Hepatocyte (in vitro differentiated cells): ENCODE results near the gene KIF18B. TPM values are rescaled to one million over a fixed set of nuclear protein-coding genes. Genes with fewer than 3 reads are reported as not detected.

Experiments
- DNase-seq: peaks from one replicate; pipeline ENCODE4 v3.0.0-alpha.2; 2016; ENCODE audit warnings: low spot score
- H2AFZ ChIP-seq: fragments of 200-600 bp; sonication (generic); 2 replicates; pipeline ENCODE4 v1.6.0; 2016; ENCODE audit warnings: antibody characterized with exemption, mild to moderate bottlenecking
- H3K27ac ChIP-seq: fragments of 200-600 bp; sonication (generic); 2 replicates; pipeline ENCODE4 v1.5.1; 2016; ENCODE audit warnings: mild to moderate bottlenecking
- H3K27me3 ChIP-seq: fragments of 200-600 bp; sonication (generic); 2 replicates; pipeline ENCODE4 v1.6.1; 2016
- H3K36me3 ChIP-seq: fragments of 200-600 bp; sonication (generic); replicated peaks from 2 replicates; pipeline ENCODE4 v1.5.1; 2016; ENCODE audit warnings: low read depth; ENCODE audit not compliant: insufficient read depth
- H3K4me1 ChIP-seq: fragments of 200-600 bp; sonication (generic); 2 replicates; pipeline ENCODE4 v1.5.1; 2016; ENCODE audit warnings: mild to moderate bottlenecking, moderate library complexity; ENCODE audit not compliant: insufficient read depth
- H3K4me2 ChIP-seq: fragments of 200-600 bp; sonication (generic); 2 replicates; pipeline ENCODE4 v1.6.0; 2016
- H3K4me3 ChIP-seq: fragments of 200-600 bp; sonication (generic); 2 replicates; pipeline ENCODE4 v1.5.1; 2016; ENCODE audit warnings: mild to moderate bottlenecking
- H3K79me2 ChIP-seq: fragments of 200-600 bp; sonication (generic); 2 replicates; pipeline ENCODE4 v1.6.0; 2017; ENCODE audit warnings: mild to moderate bottlenecking
- H3K9me2 ChIP-seq: fragments of 200-600 bp; sonication (generic); replicated peaks from 2 replicates; pipeline ENCODE4 v1.6.0; 2017; ENCODE audit warnings: mild to moderate bottlenecking; ENCODE audit not compliant: insufficient read depth
- H3K9me3 ChIP-seq: fragments of 200-600 bp; sonication (generic); 2 replicates; pipeline ENCODE4 v1.5.1; 2016; ENCODE audit warnings: low read depth, mild to moderate bottlenecking
- H4K20me1 ChIP-seq: fragments of 200-600 bp; sonication (generic); 2 replicates; pipeline ENCODE4 v1.6.0; 2016; ENCODE audit warnings: mild to moderate bottlenecking; ENCODE audit not compliant: insufficient read depth, poor library complexity, severe bottlenecking
- EZH2 ChIP-seq: fragments of 200-600 bp; sonication (generic); IDR thresholded peaks from 2 replicates; pipeline ENCODE4 v1.6.1; 2016; ENCODE audit warnings: antibody characterized with exemption, mild to moderate bottlenecking, borderline replicate concordance
- EZH2phosphoT487 ChIP-seq: fragments of 200-600 bp; sonication (generic); IDR thresholded peaks from one replicate; pipeline ENCODE4 v1.6.1; 2018; ENCODE audit warnings: antibody characterized with exemption, mild to moderate bottlenecking, low read depth, moderate library complexity; ENCODE audit not compliant: unreplicated experiment, severe bottlenecking
- WGBS: methylation state at CpG from one replicate; pipeline ENCODE4 v1.1.6; 2016; ENCODE audit warnings: low lambda C conversion rate; ENCODE audit errors: missing lambda C conversion rate; 5-methylcytosine and 5-hydroxymethylcytosine counted together
- polyA plus RNA-seq: library from polyadenylated mRNA; unstranded; fragments of >200 nt; fragmentation: Nextera tagmentation; extraction: Ambion mirVana; gene quantifications from 2 replicates; pipeline ENCODE4 v1.2.1, GENCODE V29; 2016
- total RNA-seq: library from RNA; depleted of rRNA; stranded (reverse); fragments of >200 nt; gene quantifications from 2 replicates; pipeline ENCODE4 v1.2.3, GENCODE V29; 2014
- TF ChIP-seq, protein P1 (sequence below): fragments of 200-600 bp; sonication (generic); IDR thresholded peaks from 2 replicates; pipeline ENCODE4 v1.5.1; 2016; ENCODE audit warnings: antibody characterized with exemption, mild to moderate bottlenecking; ENCODE audit not compliant: poor library complexity

KIF18B gene
- total and polyA plus RNA-seq, 2 experiments from 2014 or later = 1.8 to 4.3 TPM

DNA sequence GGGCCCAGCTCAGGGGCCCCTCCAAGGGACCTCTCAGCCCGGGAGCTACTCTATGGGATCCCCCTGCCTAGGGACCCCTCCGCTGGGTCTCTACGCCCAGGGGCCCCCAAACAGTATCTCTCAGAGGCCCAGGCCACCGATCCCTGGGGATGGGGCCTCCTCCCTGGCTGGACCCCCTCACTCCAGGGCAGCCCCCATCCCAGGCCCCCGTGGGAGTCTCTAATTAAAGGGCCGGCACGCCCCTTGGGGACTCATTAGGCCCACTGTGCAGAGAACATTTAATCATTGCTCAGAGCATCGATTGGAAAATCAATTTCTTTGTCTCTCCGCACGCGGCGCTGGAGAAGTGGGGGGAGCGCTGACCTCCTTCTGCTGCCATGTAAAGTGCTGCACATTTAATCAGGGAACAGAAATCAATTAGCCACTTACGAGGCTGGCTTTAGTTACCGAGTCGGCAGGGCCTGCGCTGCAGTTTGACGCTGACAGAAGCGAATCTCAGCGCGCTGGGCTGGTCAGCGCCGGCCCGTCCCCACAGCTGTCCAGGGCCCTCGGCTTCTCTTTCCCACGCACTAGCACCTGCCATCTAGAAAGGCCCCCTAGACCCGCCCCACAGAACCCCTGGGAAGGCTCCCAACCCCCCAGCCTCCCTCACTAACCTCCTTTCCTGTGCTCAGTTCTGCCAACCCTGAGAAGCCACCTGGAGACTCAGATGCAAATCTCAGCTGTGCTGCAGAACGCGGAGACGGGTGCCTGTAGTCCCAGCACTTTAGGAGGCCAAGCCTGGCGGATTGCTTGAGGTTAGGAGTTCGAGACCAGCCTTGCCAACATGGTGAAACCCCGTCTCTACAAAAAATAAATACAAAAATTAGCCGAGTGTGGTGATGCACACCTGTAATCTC lies 40.7 kb upstream of the KIF18B start:
- Histone ChIP-seq H3K4me1 (peaks cover 9% of the 10 kb centered on the region), H3K4me3 (no peak overlapping the region), H3K36me3 (no peaks in the 10 kb centered on the region), H3K9me3 (no peaks in the 10 kb centered on the region), H4K20me1 (no peaks in the 10 kb centered on the region), H3K27me3 (peaks cover 17% of the 10 kb centered on the region), H3K27ac (no peak overlapping the region), H3K9me2 (no peaks in the 10 kb centered on the region), H3K4me2 (peak overlapping the region; percentile 51), H2AFZ (peak overlapping the region; percentile 5), H3K79me2 (no peaks in the 10 kb centered on the region)
- 79% methylated on average over 33 of the region's 34 CpGs for WGBS
- no peak for DNase-seq
- TF ChIP-seq EZH2 (no peak), EZH2phosphoT487 (no peak)
- TF ChIP-seq, protein P1, sequence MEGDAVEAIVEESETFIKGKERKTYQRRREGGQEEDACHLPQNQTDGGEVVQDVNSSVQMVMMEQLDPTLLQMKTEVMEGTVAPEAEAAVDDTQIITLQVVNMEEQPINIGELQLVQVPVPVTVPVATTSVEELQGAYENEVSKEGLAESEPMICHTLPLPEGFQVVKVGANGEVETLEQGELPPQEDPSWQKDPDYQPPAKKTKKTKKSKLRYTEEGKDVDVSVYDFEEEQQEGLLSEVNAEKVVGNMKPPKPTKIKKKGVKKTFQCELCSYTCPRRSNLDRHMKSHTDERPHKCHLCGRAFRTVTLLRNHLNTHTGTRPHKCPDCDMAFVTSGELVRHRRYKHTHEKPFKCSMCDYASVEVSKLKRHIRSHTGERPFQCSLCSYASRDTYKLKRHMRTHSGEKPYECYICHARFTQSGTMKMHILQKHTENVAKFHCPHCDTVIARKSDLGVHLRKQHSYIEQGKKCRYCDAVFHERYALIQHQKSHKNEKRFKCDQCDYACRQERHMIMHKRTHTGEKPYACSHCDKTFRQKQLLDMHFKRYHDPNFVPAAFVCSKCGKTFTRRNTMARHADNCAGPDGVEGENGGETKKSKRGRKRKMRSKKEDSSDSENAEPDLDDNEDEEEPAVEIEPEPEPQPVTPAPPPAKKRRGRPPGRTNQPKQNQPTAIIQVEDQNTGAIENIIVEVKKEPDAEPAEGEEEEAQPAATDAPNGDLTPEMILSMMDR = no peak

DNA sequence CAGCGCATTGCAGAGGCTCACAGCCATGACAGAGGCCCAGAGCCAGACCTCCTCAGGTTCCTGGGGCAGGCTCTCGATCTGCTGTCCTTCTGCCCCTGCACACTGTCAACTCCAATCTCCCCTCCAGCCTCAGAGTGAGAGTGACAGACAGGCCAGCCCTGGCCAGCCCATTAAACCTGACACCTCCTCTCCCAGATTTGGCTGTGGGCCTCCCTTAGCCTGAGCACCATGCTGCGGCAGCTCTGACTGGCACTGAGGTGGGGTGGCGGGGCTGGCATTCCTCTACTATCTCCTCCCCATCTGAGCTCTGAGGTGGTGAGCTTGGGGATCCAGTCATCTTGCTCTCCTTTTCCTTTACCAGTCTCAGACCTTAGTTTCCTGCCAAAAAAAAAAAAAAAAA lies 36.0 kb upstream of the KIF18B start:
- 77% methylated on average over 4 of the region's 4 CpGs for WGBS
- TF ChIP-seq EZH2 = no peak
- TF ChIP-seq, protein P1 = no peak
- Histone ChIP-seq H4K20me1 (no peaks in the 10 kb centered on the region), H3K9me2 (no peaks in the 10 kb centered on the region), H3K4me1 (peaks cover 44% of the 10 kb centered on the region), H3K79me2 (no peaks in the 10 kb centered on the region), H3K4me2 (no peak overlapping the region), H3K4me3 (no peak overlapping the region), H3K27ac (no peak overlapping the region), H3K36me3 (no peaks in the 10 kb centered on the region), H3K9me3 (no peaks in the 10 kb centered on the region), H2AFZ (no peak overlapping the region), H3K27me3 (peaks cover 18% of the 10 kb centered on the region)
- no peak for DNase-seq

DNA sequence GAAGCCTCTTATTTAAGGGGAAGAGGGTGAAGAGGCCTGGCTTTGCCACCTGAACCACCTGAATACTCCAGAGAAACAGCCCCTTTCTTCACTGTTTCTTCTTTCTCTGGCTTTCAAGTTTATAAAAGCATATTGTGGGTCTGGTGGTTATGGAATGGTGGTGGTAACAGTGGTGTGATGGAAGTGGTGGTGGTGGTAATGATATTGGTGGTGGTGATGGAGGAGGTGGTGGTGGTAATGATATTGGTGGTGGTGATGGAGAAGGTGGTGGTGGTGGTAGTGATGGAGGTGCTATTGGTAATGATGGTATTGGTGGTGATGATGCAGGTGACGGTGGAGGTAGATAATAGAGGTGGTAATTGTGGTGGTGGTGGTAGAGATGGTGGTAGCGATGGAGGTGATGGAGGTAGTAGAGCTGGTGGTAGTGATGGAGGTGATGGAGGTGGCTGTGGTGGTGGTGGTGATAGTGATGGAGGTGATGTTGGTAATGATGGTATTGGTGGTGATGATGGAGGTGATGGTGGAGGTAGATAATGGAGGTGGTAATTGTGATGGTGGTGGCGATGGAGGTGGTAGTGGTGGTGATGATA lies 34.6 kb upstream of the KIF18B start:
- no peak overlapping the region for H3K4me2 ChIP-seq
- no peaks in the 10 kb centered on the region for H3K36me3 ChIP-seq
- H3K4me1 ChIP-seq = peaks cover 47% of the 10 kb centered on the region
- peak overlapping the region; percentile 54 for H3K27ac ChIP-seq
- DNase-seq = no peak
- no peak overlapping the region for H3K4me3 ChIP-seq
- H3K27me3 ChIP-seq = peaks cover 19% of the 10 kb centered on the region
- H3K9me2 ChIP-seq = no peaks in the 10 kb centered on the region
- H2AFZ ChIP-seq = no peak overlapping the region
- no peaks in the 10 kb centered on the region for H4K20me1 ChIP-seq
- TF ChIP-seq EZH2phosphoT487 (no peak), EZH2 (no peak)
- TF ChIP-seq, protein P1 = no peak
- H3K79me2 ChIP-seq = no peaks in the 10 kb centered on the region
- 95% methylated on average over 3 of the region's 3 CpGs for WGBS
- no peaks in the 10 kb centered on the region for H3K9me3 ChIP-seq
